Ectodermal cell (in vitro differentiated cells): ENCODE results near the gene TTC29.
"Not testable (repeated sequence)": the region's sequence is repeated elsewhere in the genome, so short reads cannot be mapped to it uniquely, and the experiment has no call there.

Experiments used
- H3K27ac ChIP-seq: 2 replicates; pipeline ENCODE4 v1.7.0; 2013; ENCODE audit warnings: mild to moderate bottlenecking, low read depth, low read length; ENCODE audit not compliant: insufficient read depth, poor library complexity, severe bottlenecking
- H3K27me3 ChIP-seq: 2 replicates; pipeline ENCODE4 v1.7.0; 2013; ENCODE audit warnings: mild to moderate bottlenecking, low read length; ENCODE audit not compliant: insufficient read depth, control insufficient read depth, poor library complexity, severe bottlenecking
- H3K36me3 ChIP-seq: one replicate; pipeline ENCODE4 v1.7.0; 2013; ENCODE audit warnings: low read length; ENCODE audit not compliant: control insufficient read depth, insufficient read depth
- H3K4me1 ChIP-seq: one replicate; pipeline ENCODE4 v1.7.0; 2013; ENCODE audit warnings: low read length; ENCODE audit not compliant: control insufficient read depth, insufficient read depth
- H3K4me3 ChIP-seq: 2 replicates; pipeline ENCODE4 v1.7.0; 2013; ENCODE audit warnings: low read depth, low read length, control low read depth; ENCODE audit not compliant: insufficient read depth
- H3K9me3 ChIP-seq: 2 replicates; pipeline ENCODE4 v1.7.0; 2013; ENCODE audit warnings: mild to moderate bottlenecking, low read length, moderate library complexity; ENCODE audit not compliant: control insufficient read depth
- WGBS, 2 experiments: methylation state at CpG; one replicate each; pipeline ENCODE4 v1.1.7; 2013; ENCODE audit warnings: missing lambda C conversion rate in 2 of 2; 5-methylcytosine and 5-hydroxymethylcytosine counted together

TTC29 gene

GRCh38 chr4:146834263-146835034 lies 111.2 kb downstream of the TTC29 start:
- Histone ChIP-seq H3K27me3 (no peaks in the 10 kb centered on the region), H3K9me3 (no peaks in the 10 kb centered on the region), H3K27ac (no peak overlapping the region), H3K4me3 (no peak overlapping the region), H3K36me3 (no peaks in the 10 kb centered on the region), H3K4me1 (no peaks in the 10 kb centered on the region)
- 93 to 94% methylated on average over 6 of the region's 6 CpGs for WGBS, 2 experiments

- no peaks in the 10 kb centered on the region for H3K4me1 ChIP-seq
- no peaks in the 10 kb centered on the region for H3K27me3 ChIP-seq
- WGBS, 2 experiments: 87 to 100% methylated on average over 3 of the region's 3 CpGs
- H3K36me3 ChIP-seq: no peaks in the 10 kb centered on the region
- no peak overlapping the region for H3K27ac ChIP-seq
- H3K4me3 ChIP-seq: no peak overlapping the region
- H3K9me3 ChIP-seq: no peaks in the 10 kb centered on the region
Measured at GRCh38 chr4:146833530-146833929, 112.1 kb downstream of the TTC29 start.

- not testable (repeated sequence) for H3K36me3 ChIP-seq, H3K4me3 ChIP-seq, H3K9me3 ChIP-seq, H3K27me3 ChIP-seq, H3K27ac ChIP-seq, H3K4me1 ChIP-seq
- WGBS, 2 experiments: 91 to 93% methylated on average over 1 of the region's 1 CpG
Measured at GRCh38 chr4:146822980-146823379, 122.7 kb downstream of the TTC29 start.

- H3K4me3 ChIP-seq: no peak overlapping the region
- H3K27ac ChIP-seq: no peak overlapping the region
- no peaks in the 10 kb centered on the region for H3K27me3 ChIP-seq
- no peaks in the 10 kb centered on the region for H3K9me3 ChIP-seq
- 89 to 91% methylated on average over 5 of the region's 5 CpGs for WGBS, 2 experiments
- H3K4me1 ChIP-seq: no peaks in the 10 kb centered on the region
- H3K36me3 ChIP-seq: no peaks in the 10 kb centered on the region
Measured at GRCh38 chr4:146814750-146815149, 130.9 kb downstream of the TTC29 start.

- no peak overlapping the region for H3K27ac ChIP-seq
- no peaks in the 10 kb centered on the region for H3K27me3 ChIP-seq
- 79 to 90% methylated on average over 2 of the region's 2 CpGs for WGBS, 2 experiments
- no peaks in the 10 kb centered on the region for H3K9me3 ChIP-seq
- H3K4me3 ChIP-seq: no peak overlapping the region
- H3K4me1 ChIP-seq: no peaks in the 10 kb centered on the region
- H3K36me3 ChIP-seq: no peaks in the 10 kb centered on the region
Measured at GRCh38 chr4:146795711-146796110, 150.0 kb downstream of the TTC29 start.

GRCh38 chr4:146793727-146794126 lies 151.9 kb downstream of the TTC29 start:
- Histone ChIP-seq H3K4me1 (no peaks in the 10 kb centered on the region), H3K27me3 (no peaks in the 10 kb centered on the region), H3K4me3 (no peak overlapping the region), H3K36me3 (no peaks in the 10 kb centered on the region), H3K9me3 (no peaks in the 10 kb centered on the region), H3K27ac (no peak overlapping the region)

- H3K36me3 ChIP-seq: no peaks in the 10 kb centered on the region
- H3K4me1 ChIP-seq: no peaks in the 10 kb centered on the region
- WGBS, 2 experiments: 97 to 100% methylated on average over 1 of the region's 1 CpG
- no peaks in the 10 kb centered on the region for H3K9me3 ChIP-seq
- no peaks in the 10 kb centered on the region for H3K27me3 ChIP-seq
- H3K27ac ChIP-seq: no peak overlapping the region
- H3K4me3 ChIP-seq: no peak overlapping the region
Measured at GRCh38 chr4:146791439-146791838, 154.2 kb downstream of the TTC29 start.

- no peaks in the 10 kb centered on the region for H3K36me3 ChIP-seq
- no peaks in the 10 kb centered on the region for H3K27me3 ChIP-seq
Measured at GRCh38 chr4:146790515-146790914, 155.1 kb downstream of the TTC29 start.

GRCh38 chr4:146787731-146788130 lies 157.9 kb downstream of the TTC29 start:
- Histone ChIP-seq H3K27ac (no peak overlapping the region), H3K4me1 (no peaks in the 10 kb centered on the region), H3K27me3 (no peaks in the 10 kb centered on the region), H3K36me3 (no peaks in the 10 kb centered on the region), H3K4me3 (no peak overlapping the region), H3K9me3 (no peaks in the 10 kb centered on the region)
- 38 to 41% methylated on average over 3 of the region's 3 CpGs for WGBS, 2 experiments

More at GRCh38 chr4:146790515-146790914, 155.1 kb downstream of the TTC29 start:
- no peak overlapping the region for H3K27ac ChIP-seq
- no peak overlapping the region for H3K4me3 ChIP-seq
- H3K9me3 ChIP-seq: no peaks in the 10 kb centered on the region
- no peaks in the 10 kb centered on the region for H3K4me1 ChIP-seq

- no peaks in the 10 kb centered on the region for H3K27me3 ChIP-seq
- no peak overlapping the region for H3K4me3 ChIP-seq
- no peaks in the 10 kb centered on the region for H3K4me1 ChIP-seq
- no peaks in the 10 kb centered on the region for H3K9me3 ChIP-seq
- H3K36me3 ChIP-seq: no peaks in the 10 kb centered on the region
- no peak overlapping the region for H3K27ac ChIP-seq
- WGBS, 2 experiments: 95 to 96% methylated on average over 8 of the region's 8 CpGs
Measured at GRCh38 chr4:146776691-146777090, 169.0 kb downstream of the TTC29 start.

- Histone ChIP-seq H3K27ac (no peak overlapping the region), H3K4me3 (no peak overlapping the region), H3K36me3 (no peaks in the 10 kb centered on the region), H3K9me3 (no peaks in the 10 kb centered on the region), H3K4me1 (no peaks in the 10 kb centered on the region), H3K27me3 (no peaks in the 10 kb centered on the region)
- 88% methylated on average over 1 of the region's 2 CpGs; no CpG with 5 or more reads in 1 of the 2 experiments for WGBS, 2 experiments
Measured at GRCh38 chr4:146763560-146763959, 182.1 kb downstream of the TTC29 start.
